ENCODE measurements around the gene KRTAP17-1.

KRTAP17-1 gene

GRCh38 chr17:41311111-41311510 is 4.4 kb downstream of the KRTAP17-1 start:
- no peak overlapping the region for H3K9ac ChIP-seq (ENCODE audit: insufficient read length, low read depth)
- no peaks in the 10 kb centered on the region for H3K4me1 ChIP-seq (ENCODE audit: insufficient read depth, insufficient read length)
- H3K36me3 ChIP-seq (ENCODE audit: insufficient read depth, insufficient read length, low read length): no peaks in the 10 kb centered on the region
- DNase-seq (ENCODE audit: low read depth, low spot score): no peak
- H3K4me3 ChIP-seq (ENCODE audit: insufficient read length, low read depth): no peak overlapping the region
- H3K9me3 ChIP-seq (ENCODE audit: insufficient read depth, low read length): no peaks in the 10 kb centered on the region
- no peaks in the 10 kb centered on the region for H3K27me3 ChIP-seq (ENCODE audit: insufficient read depth, insufficient read length)
- TF ChIP-seq ZNF274 (IDR thresholded peaks at IDR 0.05; ENCODE audit: low read depth, low read length): no peak

DNA sequence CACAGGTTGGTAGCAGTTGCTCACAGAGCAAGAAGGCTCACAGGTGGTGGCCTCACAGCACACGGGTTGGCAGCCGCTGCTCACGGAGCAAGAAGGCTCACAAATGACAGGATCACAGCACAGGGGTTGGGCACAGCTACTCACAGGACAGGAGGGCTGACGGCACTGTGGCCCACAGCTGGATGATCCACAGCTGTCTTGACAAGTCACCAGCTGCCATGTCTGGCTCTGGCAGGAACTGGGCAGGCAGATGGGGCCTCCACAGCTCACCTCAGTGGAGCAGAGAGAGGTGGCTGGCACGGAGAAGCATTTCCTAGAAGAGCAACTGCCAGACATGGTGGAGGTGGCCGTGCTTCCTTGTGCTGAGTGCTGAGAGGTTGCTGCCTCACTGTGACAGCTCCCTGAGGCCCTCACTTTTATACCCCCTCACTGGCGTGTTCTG is 6.6 kb downstream of the KRTAP17-1 start, which contains the start of gene KRTAP16-1:
Gene KRTAP16-1, minus strand, starts transcription at position 392 of the 442 bp plus-strand sequence. Its CDS starts 56 bp downstream, at position 336.
- no peaks in the 10 kb centered on the region for H3K4me1 ChIP-seq (ENCODE audit: insufficient read depth, insufficient read length)
- TF ChIP-seq SUZ12 (IDR thresholded peaks at IDR 0.05; ENCODE audit: extremely low read depth, insufficient read depth, insufficient read length) (no peak), YY1 (IDR thresholded peaks at IDR 0.05; ENCODE audit: insufficient read depth, insufficient read length) (no peak), ZNF274 (IDR thresholded peaks at IDR 0.05; ENCODE audit: low read depth, low read length) (no peak)
- no peaks in the 10 kb centered on the region for H3K9me3 ChIP-seq (ENCODE audit: insufficient read depth, low read length)
- H3K9ac ChIP-seq (ENCODE audit: insufficient read length, low read depth): no peak within 1 kb of the TSS
- no peak for DNase-seq (ENCODE audit: low read depth, low spot score)
- H3K36me3 ChIP-seq (ENCODE audit: insufficient read depth, insufficient read length, low read length): no peaks in the 10 kb centered on the region
- H3K4me3 ChIP-seq (ENCODE audit: insufficient read length, low read depth): no peak within 1 kb of the TSS
- no peaks in the 10 kb centered on the region for H3K27me3 ChIP-seq (ENCODE audit: insufficient read depth, insufficient read length)

DNA sequence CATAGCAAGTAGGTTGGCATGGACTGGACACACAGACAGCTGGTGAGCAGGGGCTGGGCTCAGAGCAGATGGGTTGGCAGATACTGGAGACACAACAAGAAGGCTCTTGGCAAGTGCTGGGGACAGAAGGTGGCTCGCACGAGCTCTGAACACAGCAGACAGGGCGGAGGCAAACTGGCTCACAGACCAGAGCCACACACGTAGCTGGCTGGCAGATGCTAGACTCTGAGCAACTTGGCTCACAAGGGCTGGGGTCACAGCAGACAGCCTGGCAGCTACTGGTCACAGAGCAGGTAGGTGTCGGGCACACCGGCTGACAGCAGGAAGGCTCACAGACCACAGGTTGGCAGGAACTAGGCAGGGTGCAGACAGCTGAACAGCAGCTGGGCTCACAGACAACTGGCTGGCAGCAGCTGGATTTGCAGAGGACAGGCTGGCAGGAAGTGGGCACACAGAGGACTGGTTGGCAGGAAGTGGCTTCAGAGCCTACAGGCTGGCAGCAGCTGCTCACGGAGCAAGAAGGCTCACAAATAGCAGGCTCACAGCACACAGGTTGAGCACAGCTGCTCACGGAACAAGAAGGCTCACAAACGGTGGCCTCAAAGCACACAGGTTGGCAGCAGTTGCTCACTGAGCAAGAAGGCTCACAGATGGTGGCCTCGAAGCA is 7.1 kb downstream of the KRTAP17-1 start:
- no peak for DNase-seq (ENCODE audit: low read depth, low spot score)
- Histone ChIP-seq H3K9ac (ENCODE audit: insufficient read length, low read depth) (no peak overlapping the region), H3K9me3 (ENCODE audit: insufficient read depth, low read length) (no peaks in the 10 kb centered on the region), H3K36me3 (ENCODE audit: insufficient read depth, insufficient read length, low read length) (no peaks in the 10 kb centered on the region), H3K4me3 (ENCODE audit: insufficient read length, low read depth) (no peak overlapping the region), H3K4me1 (ENCODE audit: insufficient read depth, insufficient read length) (no peaks in the 10 kb centered on the region), H3K27me3 (ENCODE audit: insufficient read depth, insufficient read length) (no peaks in the 10 kb centered on the region)
- TF ChIP-seq YY1 (IDR thresholded peaks at IDR 0.05; ENCODE audit: insufficient read depth, insufficient read length): no peak
- no peak for TF ChIP-seq SUZ12 (IDR thresholded peaks at IDR 0.05; ENCODE audit: extremely low read depth, insufficient read depth, insufficient read length)
- no peak for TF ChIP-seq ZNF274 (IDR thresholded peaks at IDR 0.05; ENCODE audit: low read depth, low read length)

- no peak for DNase-seq (ENCODE audit: low read depth, low spot score)
- TF ChIP-seq YY1 (IDR thresholded peaks at IDR 0.05; ENCODE audit: insufficient read depth, insufficient read length): no peak
Observed at GRCh38 chr17:41307647-41308046, 7.9 kb downstream of the KRTAP17-1 start.

DNA sequence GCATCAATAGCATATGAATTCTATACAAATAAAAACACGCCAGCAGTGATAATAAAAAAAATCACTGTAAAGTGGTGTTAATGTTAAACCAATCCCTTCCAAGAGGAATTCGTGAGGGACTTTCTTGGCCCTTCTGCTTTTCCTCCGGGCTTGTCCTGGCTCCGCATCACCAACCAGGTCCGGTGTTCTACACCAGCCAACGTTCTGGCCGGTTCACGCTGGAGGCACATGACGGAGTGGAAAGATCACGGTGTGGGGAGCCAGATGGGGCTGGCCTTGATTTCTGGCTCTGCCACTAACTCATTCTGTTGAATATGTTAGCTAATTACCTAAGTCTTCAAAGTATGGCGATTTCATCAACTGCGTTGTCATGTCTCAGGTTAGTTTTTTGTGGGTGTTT is 11.4 kb downstream of the KRTAP17-1 start:
- Histone ChIP-seq H3K36me3 (ENCODE audit: insufficient read depth, insufficient read length, low read length) (no peaks in the 10 kb centered on the region), H3K9me3 (ENCODE audit: insufficient read depth, low read length) (no peaks in the 10 kb centered on the region), H3K4me1 (ENCODE audit: insufficient read depth, insufficient read length) (no peaks in the 10 kb centered on the region), H3K9ac (ENCODE audit: insufficient read length, low read depth) (no peak overlapping the region), H3K27me3 (ENCODE audit: insufficient read depth, insufficient read length) (no peaks in the 10 kb centered on the region), H3K4me3 (ENCODE audit: insufficient read length, low read depth) (no peak overlapping the region)
- no peak for DNase-seq (ENCODE audit: low read depth, low spot score)
- no peak for TF ChIP-seq ZNF274 (IDR thresholded peaks at IDR 0.05; ENCODE audit: low read depth, low read length)
- TF ChIP-seq YY1 (IDR thresholded peaks at IDR 0.05; ENCODE audit: insufficient read depth, insufficient read length): no peak
- TF ChIP-seq SUZ12 (IDR thresholded peaks at IDR 0.05; ENCODE audit: extremely low read depth, insufficient read depth, insufficient read length): no peak

More at GRCh38 chr17:41307647-41308046, 7.9 kb downstream of the KRTAP17-1 start:
- no peak overlapping the region for H3K9ac ChIP-seq (ENCODE audit: insufficient read length, low read depth)
- H3K4me3 ChIP-seq (ENCODE audit: insufficient read length, low read depth): no peak overlapping the region
- H3K9me3 ChIP-seq (ENCODE audit: insufficient read depth, low read length): no peaks in the 10 kb centered on the region
- no peaks in the 10 kb centered on the region for H3K27me3 ChIP-seq (ENCODE audit: insufficient read depth, insufficient read length)
- no peaks in the 10 kb centered on the region for H3K36me3 ChIP-seq (ENCODE audit: insufficient read depth, insufficient read length, low read length)
- no peaks in the 10 kb centered on the region for H3K4me1 ChIP-seq (ENCODE audit: insufficient read depth, insufficient read length)

DNA sequence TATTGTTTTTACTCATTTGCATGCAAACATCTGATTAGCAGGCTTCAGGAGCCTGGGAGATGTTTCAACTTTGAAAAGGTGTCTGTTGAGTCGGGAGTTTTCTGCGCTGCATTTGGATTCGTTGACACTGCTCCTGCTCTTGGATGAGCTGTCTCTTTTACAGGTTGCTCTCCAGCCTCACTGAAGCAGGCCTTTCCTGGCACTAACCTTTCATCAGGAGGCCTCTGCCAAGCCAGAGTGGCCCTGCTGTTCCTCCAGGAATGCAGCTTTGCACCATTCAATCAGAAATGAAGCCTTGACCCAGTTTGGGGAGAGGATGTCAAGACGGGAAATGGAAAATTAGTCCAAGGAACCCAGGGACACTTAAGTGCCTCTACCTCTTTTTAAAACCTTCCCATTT is 12.5 kb downstream of the KRTAP17-1 start:
- TF ChIP-seq YY1 (IDR thresholded peaks at IDR 0.05; ENCODE audit: insufficient read depth, insufficient read length): no peak
- no peak for TF ChIP-seq SUZ12 (IDR thresholded peaks at IDR 0.05; ENCODE audit: extremely low read depth, insufficient read depth, insufficient read length)
- Histone ChIP-seq H3K9ac (ENCODE audit: insufficient read length, low read depth) (no peak overlapping the region), H3K27me3 (ENCODE audit: insufficient read depth, insufficient read length) (no peaks in the 10 kb centered on the region), H3K36me3 (ENCODE audit: insufficient read depth, insufficient read length, low read length) (no peaks in the 10 kb centered on the region), H3K4me3 (ENCODE audit: insufficient read length, low read depth) (no peak overlapping the region), H3K9me3 (ENCODE audit: insufficient read depth, low read length) (no peaks in the 10 kb centered on the region), H3K4me1 (ENCODE audit: insufficient read depth, insufficient read length) (no peaks in the 10 kb centered on the region)
- no peak for DNase-seq (ENCODE audit: low read depth, low spot score)

- Histone ChIP-seq H3K4me3 (ENCODE audit: insufficient read length, low read depth) (no peak within 1 kb of the TSS), H3K9me3 (ENCODE audit: insufficient read depth, low read length) (no peaks in the 10 kb centered on the region), H3K36me3 (ENCODE audit: insufficient read depth, insufficient read length, low read length) (no peaks in the 10 kb centered on the region), H3K4me1 (ENCODE audit: insufficient read depth, insufficient read length) (no peaks in the 10 kb centered on the region), H3K9ac (ENCODE audit: insufficient read length, low read depth) (no peak within 1 kb of the TSS), H3K27me3 (ENCODE audit: insufficient read depth, insufficient read length) (no peaks in the 10 kb centered on the region)
- TF ChIP-seq YY1 (IDR thresholded peaks at IDR 0.05; ENCODE audit: insufficient read depth, insufficient read length) (no peak), SUZ12 (IDR thresholded peaks at IDR 0.05; ENCODE audit: extremely low read depth, insufficient read depth, insufficient read length) (no peak)
- no peak for DNase-seq (ENCODE audit: low read depth, low spot score)
Observed at GRCh38 chr17:41301916-41302901, 13.3 kb downstream of the KRTAP17-1 start, which contains the start of gene KRTAP29-1. KRTAP29-1 (minus strand) TSS chr17:41302851; CDS start chr17:41302851, 0 bp downstream.

All from NT2/D1 (cell line).